ENCODE results near the gene TNS2.

DNA sequence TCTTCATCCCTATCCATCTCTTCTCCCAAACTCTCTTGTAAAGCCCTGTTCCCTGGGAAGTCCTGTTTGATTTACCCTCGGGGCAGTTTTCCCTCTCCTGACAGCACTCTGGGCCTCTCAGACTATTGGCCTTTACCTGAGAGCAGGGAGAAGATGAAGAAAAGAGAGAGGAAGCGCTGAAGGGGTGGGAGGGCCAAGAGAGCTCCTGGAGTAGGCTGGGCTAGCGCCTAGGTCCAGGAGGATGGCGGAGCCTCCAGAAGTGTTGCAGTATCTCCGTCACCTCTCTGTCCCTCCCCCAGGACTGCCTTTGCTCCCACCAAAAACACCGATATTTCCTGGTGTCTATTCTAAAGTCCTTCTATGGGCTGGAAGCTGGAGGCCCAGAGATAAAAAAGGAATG is 41.9 kb downstream of the TNS2 start:
- TF ChIP-seq, protein P1, sequence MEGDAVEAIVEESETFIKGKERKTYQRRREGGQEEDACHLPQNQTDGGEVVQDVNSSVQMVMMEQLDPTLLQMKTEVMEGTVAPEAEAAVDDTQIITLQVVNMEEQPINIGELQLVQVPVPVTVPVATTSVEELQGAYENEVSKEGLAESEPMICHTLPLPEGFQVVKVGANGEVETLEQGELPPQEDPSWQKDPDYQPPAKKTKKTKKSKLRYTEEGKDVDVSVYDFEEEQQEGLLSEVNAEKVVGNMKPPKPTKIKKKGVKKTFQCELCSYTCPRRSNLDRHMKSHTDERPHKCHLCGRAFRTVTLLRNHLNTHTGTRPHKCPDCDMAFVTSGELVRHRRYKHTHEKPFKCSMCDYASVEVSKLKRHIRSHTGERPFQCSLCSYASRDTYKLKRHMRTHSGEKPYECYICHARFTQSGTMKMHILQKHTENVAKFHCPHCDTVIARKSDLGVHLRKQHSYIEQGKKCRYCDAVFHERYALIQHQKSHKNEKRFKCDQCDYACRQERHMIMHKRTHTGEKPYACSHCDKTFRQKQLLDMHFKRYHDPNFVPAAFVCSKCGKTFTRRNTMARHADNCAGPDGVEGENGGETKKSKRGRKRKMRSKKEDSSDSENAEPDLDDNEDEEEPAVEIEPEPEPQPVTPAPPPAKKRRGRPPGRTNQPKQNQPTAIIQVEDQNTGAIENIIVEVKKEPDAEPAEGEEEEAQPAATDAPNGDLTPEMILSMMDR (IDR thresholded peaks at IDR 0.05) = no peak
- no peak for TF ChIP-seq POLR2A (IDR thresholded peaks at IDR 0.05)

Data from transverse colon (tissue), 3 donors.